Trophoblast cell (in vitro differentiated cells and primary cell): Measurements from ENCODE around the gene ALKBH5.

Experiments used
- DNase-seq, 2 donors: peaks; one replicate each; pipeline ENCODE4 v3.0.0-alpha.2; 2016
- H2AFZ ChIP-seq: 2 replicates; pipeline ENCODE4 v1.6.1; 2013; ENCODE audit warnings: low read length, moderate library complexity, mild to moderate bottlenecking; ENCODE audit not compliant: insufficient read depth, poor library complexity
- H2AK5ac ChIP-seq: 2 replicates; pipeline ENCODE4 v1.6.1; 2013; ENCODE audit warnings: mild to moderate bottlenecking, low read length
- H2BK120ac ChIP-seq: 2 replicates; pipeline ENCODE4 v1.6.1; 2013; ENCODE audit warnings: low read length, mild to moderate bottlenecking, moderate library complexity; ENCODE audit not compliant: insufficient read depth, poor library complexity
- H2BK12ac ChIP-seq: 2 replicates; pipeline ENCODE4 v1.6.1; 2013; ENCODE audit warnings: mild to moderate bottlenecking, low read length, moderate library complexity
- H2BK5ac ChIP-seq: 2 replicates; pipeline ENCODE4 v1.6.1; 2013; ENCODE audit warnings: low read length, low read depth, moderate library complexity, mild to moderate bottlenecking; ENCODE audit not compliant: poor library complexity
- H3K14ac ChIP-seq: 2 replicates; pipeline ENCODE4 v1.6.1; 2013; ENCODE audit warnings: mild to moderate bottlenecking, low read length
- H3K18ac ChIP-seq: 2 replicates; pipeline ENCODE4 v1.6.1; 2013; ENCODE audit warnings: mild to moderate bottlenecking, low read length
- H3K23ac ChIP-seq: 2 replicates; pipeline ENCODE4 v1.6.1; 2013; ENCODE audit warnings: low read length
- H3K27ac ChIP-seq: 2 replicates; pipeline ENCODE4 v1.5.1; 2013; ENCODE audit warnings: low read depth, mild to moderate bottlenecking, inconsistent platforms, low read length, moderate library complexity
- H3K27me3 ChIP-seq: 2 replicates; pipeline ENCODE4 v1.6.1; 2013; ENCODE audit warnings: inconsistent platforms, mild to moderate bottlenecking, low read length, moderate library complexity; ENCODE audit not compliant: insufficient read depth
- H3K36me3 ChIP-seq, 2 experiments: 1 replicate in 1 of 2; 2 replicates in 1 of 2; pipeline ENCODE4 v1.6.1; 2013; ENCODE audit warnings: low read length in 2 of 2, mild to moderate bottlenecking in 2 of 2, moderate library complexity in 1 of 2; ENCODE audit not compliant: insufficient read depth in 2 of 2, control insufficient read depth in 1 of 2
- H3K4ac ChIP-seq: 2 replicates; pipeline ENCODE4 v1.6.1; 2013; ENCODE audit warnings: low read depth, mild to moderate bottlenecking, low read length, moderate library complexity
- H3K4me1 ChIP-seq, 2 experiments: 1 replicate in 1 of 2; 2 replicates in 1 of 2; pipeline ENCODE4 v1.6.1; 2013; ENCODE audit warnings: low read length in 2 of 2, mild to moderate bottlenecking in 2 of 2, moderate library complexity in 1 of 2; ENCODE audit not compliant: insufficient read depth in 2 of 2, control insufficient read depth in 1 of 2
- H3K4me2 ChIP-seq: 2 replicates; pipeline ENCODE4 v1.6.1; 2013; ENCODE audit warnings: inconsistent platforms, mild to moderate bottlenecking, low read length, moderate library complexity
- H3K4me3 ChIP-seq: 2 replicates; pipeline ENCODE4 v1.5.1; 2013; ENCODE audit warnings: mild to moderate bottlenecking, low read depth, low read length, inconsistent platforms
- H3K79me1 ChIP-seq: one replicate; pipeline ENCODE4 v1.6.1; 2013; ENCODE audit warnings: low read length
- H3K79me2 ChIP-seq: 2 replicates; pipeline ENCODE4 v1.6.1; 2013; ENCODE audit warnings: low read length, mild to moderate bottlenecking; ENCODE audit not compliant: control insufficient read depth, insufficient read depth, poor library complexity
- H3K9ac ChIP-seq: 2 replicates; pipeline ENCODE4 v1.6.1; 2013; ENCODE audit warnings: mild to moderate bottlenecking, low read length
- H3K9me3 ChIP-seq: 2 replicates; pipeline ENCODE4 v1.6.1; 2013; ENCODE audit warnings: low read depth, mild to moderate bottlenecking, control low read depth, inconsistent platforms, low read length; ENCODE audit not compliant: insufficient read depth
- H4K12ac ChIP-seq: 2 replicates; pipeline ENCODE4 v1.6.1; 2013; ENCODE audit warnings: low read depth, mild to moderate bottlenecking, low read length, moderate library complexity
- H4K8ac ChIP-seq: 2 replicates; pipeline ENCODE4 v1.6.1; 2013; ENCODE audit warnings: low read depth, mild to moderate bottlenecking, low read length, moderate library complexity
- H4K91ac ChIP-seq: one replicate; pipeline ENCODE4 v1.6.1; 2013; ENCODE audit warnings: low read depth, mild to moderate bottlenecking, low read length, moderate library complexity
- WGBS: extraction: QIAGEN DNeasy Blood & Tissue Kit; methylation state at CpG from one replicate; pipeline ENCODE4 v1.1.7; 2013; ENCODE audit warnings: missing lambda C conversion rate; ENCODE audit not compliant: insufficient read length, insufficient coverage; ENCODE audit errors: extremely low coverage; 5-methylcytosine and 5-hydroxymethylcytosine counted together

Gene ALKBH5

GRCh38 chr17:18172531-18173278 is 10.9 kb upstream of the ALKBH5 start:
- DNase-seq: no peak
- Histone ChIP-seq H3K9me3 (peaks cover 2% of the 10 kb centered on the region), H3K27ac (no peak overlapping the region), H3K4me1 (no peaks in the 10 kb centered on the region), H3K4me3 (no peak overlapping the region), H3K79me2 (no peaks in the 10 kb centered on the region), H2AFZ (no peak overlapping the region), H2AK5ac (no peak overlapping the region), H2BK120ac (no peak overlapping the region), H3K18ac (no peak overlapping the region), H3K9ac (no peak overlapping the region), H2BK12ac (no peak overlapping the region), H3K27me3 (no peaks in the 10 kb centered on the region), H3K4ac (no peak overlapping the region), H3K36me3 (no peaks in the 10 kb centered on the region), H2BK5ac (no peak overlapping the region), H4K91ac (no peak overlapping the region), H4K8ac (no peak overlapping the region), H3K23ac (no peak overlapping the region), H3K4me2 (no peak overlapping the region), H3K79me1 (no peaks in the 10 kb centered on the region), H4K12ac (no peak overlapping the region), H3K14ac (no peak overlapping the region)
- no CpG with 5 or more reads among the region's 3 CpGs for WGBS

- Histone ChIP-seq H4K8ac (no peak overlapping the region), H3K9ac (no peak overlapping the region), H2BK12ac (no peak overlapping the region), H3K9me3 (peaks cover 4% of the 10 kb centered on the region), H3K27me3 (no peaks in the 10 kb centered on the region), H3K4me2 (no peak overlapping the region), H3K4me1 (no peaks in the 10 kb centered on the region), H3K18ac (no peak overlapping the region), H3K4ac (no peak overlapping the region), H3K4me3 (no peak overlapping the region), H2AFZ (no peak overlapping the region), H3K27ac (no peak overlapping the region), H3K36me3 (no peaks in the 10 kb centered on the region), H2BK5ac (no peak overlapping the region), H3K79me2 (no peaks in the 10 kb centered on the region), H3K14ac (no peak overlapping the region), H4K12ac (no peak overlapping the region), H2AK5ac (no peak overlapping the region), H3K79me1 (no peaks in the 10 kb centered on the region), H3K23ac (no peak overlapping the region), H2BK120ac (no peak overlapping the region), H4K91ac (no peak overlapping the region)
- WGBS: no CpG with 5 or more reads among the region's 14 CpGs
- DNase-seq: no peak
Measured at GRCh38 chr17:18173740-18174139, 9.9 kb upstream of the ALKBH5 start.

GRCh38 chr17:18176176-18176575 is 7.5 kb upstream of the ALKBH5 start:
- no peak overlapping the region for H3K27ac ChIP-seq
- WGBS: no CpG with 5 or more reads among the region's 7 CpGs

GRCh38 chr17:18177133-18177532 is 6.5 kb upstream of the ALKBH5 start:
- Histone ChIP-seq H3K9ac (no peak overlapping the region), H3K27me3 (no peaks in the 10 kb centered on the region), H3K79me2 (no peaks in the 10 kb centered on the region), H3K14ac (no peak overlapping the region), H2AFZ (no peak overlapping the region), H3K4me3 (no peak overlapping the region), H2BK120ac (no peak overlapping the region), H3K79me1 (no peaks in the 10 kb centered on the region), H3K27ac (no peak overlapping the region), H3K4me1 (peaks cover 1 to 3% of the 10 kb centered on the region in 2 experiments), H2BK5ac (no peak overlapping the region), H3K4ac (no peak overlapping the region), H3K9me3 (peaks cover 2% of the 10 kb centered on the region), H4K12ac (no peak overlapping the region), H3K36me3 (no peaks in the 10 kb centered on the region), H4K8ac (no peak overlapping the region), H4K91ac (no peak overlapping the region), H3K23ac (no peak overlapping the region), H2BK12ac (no peak overlapping the region), H3K18ac (no peak overlapping the region), H2AK5ac (no peak overlapping the region), H3K4me2 (no peak overlapping the region)
- no peak for DNase-seq

More at GRCh38 chr17:18176176-18176575, 7.5 kb upstream of the ALKBH5 start:
- Histone ChIP-seq H2BK5ac (no peak overlapping the region), H2AFZ (no peak overlapping the region), H4K8ac (no peak overlapping the region), H2BK12ac (no peak overlapping the region), H3K14ac (no peak overlapping the region), H3K9ac (no peak overlapping the region), H3K4ac (no peak overlapping the region), H4K12ac (no peak overlapping the region), H3K18ac (no peak overlapping the region), H3K4me2 (no peak overlapping the region), H3K79me1 (no peaks in the 10 kb centered on the region), H3K4me3 (no peak overlapping the region), H3K79me2 (no peaks in the 10 kb centered on the region), H3K27me3 (no peaks in the 10 kb centered on the region), H3K36me3 (no peaks in the 10 kb centered on the region), H4K91ac (no peak overlapping the region), H2BK120ac (no peak overlapping the region), H3K9me3 (peaks cover 4% of the 10 kb centered on the region), H3K23ac (no peak overlapping the region), H2AK5ac (no peak overlapping the region), H3K4me1 (no peaks in the 10 kb centered on the region)
- DNase-seq: peak in 1 of 2 donors; percentile 18
